Fibroblast of mammary gland (primary cell): ENCODE measurements around the gene RAB27B.
"Not testable (repeated sequence)": the region's sequence is repeated elsewhere in the genome, so short reads cannot be mapped to it uniquely, and the experiment has no call there.

Experiments used
- DNase-seq: peaks from one replicate; pipeline ENCODE4 v3.0.0-alpha.2; 2010; ENCODE audit warnings: low read depth
- H3K4me3 ChIP-seq: 2 replicates; pipeline ENCODE4 v1.5.1; 2011; ENCODE audit warnings: low read depth, mild to moderate bottlenecking, low read length, moderate library complexity; ENCODE audit not compliant: control insufficient read depth
- CTCF ChIP-seq: conservative IDR thresholded peaks from 2 replicates; pipeline ENCODE4 v1.5.1; 2011; ENCODE audit warnings: low read depth, low read length, inconsistent platforms; ENCODE audit not compliant: control insufficient read depth, insufficient read depth

RAB27B gene

DNA sequence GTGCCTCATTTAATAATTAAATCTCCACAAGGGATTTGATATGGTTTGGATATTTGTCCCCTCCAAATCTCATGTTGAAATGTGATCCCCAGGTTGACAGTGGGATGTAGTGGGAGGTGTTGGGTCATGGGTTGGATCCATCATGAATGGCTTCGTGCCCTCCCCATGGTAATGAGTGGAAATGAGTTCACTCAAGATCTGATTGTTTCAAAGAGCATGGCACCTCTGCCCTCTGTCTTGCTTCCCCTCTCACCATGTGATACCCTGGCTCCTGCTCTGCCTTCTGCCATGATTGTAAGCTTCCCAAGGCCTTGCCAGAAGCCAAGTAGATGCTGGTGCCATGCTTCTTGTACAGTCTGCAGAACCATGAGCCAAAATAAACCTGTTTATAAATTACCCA is 15.0 kb upstream of the RAB27B start:
- no peak for DNase-seq
- no peak for TF ChIP-seq CTCF
- H3K4me3 ChIP-seq, result no peak overlapping the region

GRCh38 chr18:54813977-54814565 is 14.2 kb upstream of the RAB27B start:
- no peak for TF ChIP-seq CTCF
- H3K4me3 ChIP-seq, result no peak overlapping the region
- DNase-seq, result no peak

- DNase-seq, result no peak
- no peak overlapping the region for H3K4me3 ChIP-seq
- no peak for TF ChIP-seq CTCF
Measured at GRCh38 chr18:54815086-54815485, 13.2 kb upstream of the RAB27B start.

DNA sequence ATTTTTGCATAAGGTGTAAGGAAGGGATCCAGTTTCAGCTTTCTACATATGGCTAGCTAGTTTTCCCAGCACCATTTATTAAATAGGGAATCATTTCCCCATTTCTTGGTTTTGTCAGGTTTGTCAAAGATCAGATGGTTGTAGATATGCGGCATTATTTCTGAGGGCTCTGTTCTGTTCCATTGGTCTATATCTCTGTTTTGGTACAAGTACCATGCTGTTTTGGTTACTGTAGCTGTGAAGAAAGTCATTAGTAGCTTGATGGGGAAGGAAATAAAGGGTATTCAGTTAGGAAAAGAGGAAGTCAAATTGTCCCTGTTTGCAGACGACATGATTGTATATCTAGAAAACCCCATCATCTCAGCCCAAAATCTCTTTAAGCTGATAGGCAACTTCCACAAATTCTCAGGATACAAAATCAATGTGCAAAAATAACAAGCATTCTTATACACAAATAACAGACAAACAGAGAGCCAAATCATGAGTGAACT is 7.4 kb upstream of the RAB27B start:
- DNase-seq, H3K4me3 ChIP-seq: not testable (repeated sequence)

- peak; percentile 98 for DNase-seq
- TF ChIP-seq CTCF, result no peak
- no peak overlapping the region for H3K4me3 ChIP-seq
Measured at GRCh38 chr18:54822872-54823845, 5.1 kb upstream of the RAB27B start.

GRCh38 chr18:54824761-54825160 is 3.5 kb upstream of the RAB27B start:
- no peak for TF ChIP-seq CTCF
- DNase-seq, result no peak
- H3K4me3 ChIP-seq, result no peak overlapping the region

- DNase-seq, result no peak
- no peak for TF ChIP-seq CTCF
- no peak overlapping the region for H3K4me3 ChIP-seq
Measured at GRCh38 chr18:54825601-54826344, 2.5 kb upstream of the RAB27B start.
